ENCODE measurements around the gene CAMK1D. TPM values are rescaled to one million over a fixed set of nuclear protein-coding genes. Genes with fewer than 3 reads are reported as not detected.

CAMK1D gene
- total RNA-seq, 1 experiment from 2014 or later: 6.3 TPM

- Histone ChIP-seq H3K79me1 (ENCODE audit: insufficient read depth, low read depth, low read length, poor library complexity, severe bottlenecking) (no peaks in the 10 kb centered on the region), H3K14ac (ENCODE audit: insufficient read depth, low read length) (no peak overlapping the region), H2BK20ac (ENCODE audit: low read depth, low read length, poor library complexity, severe bottlenecking) (no peak overlapping the region), H2BK5ac (ENCODE audit: insufficient read length, low read length) (no peak overlapping the region), H3K9ac (ENCODE audit: extremely low read depth, insufficient read length, low read length) (no peak overlapping the region), H4K91ac (ENCODE audit: insufficient read length, low read depth, low read length) (no peak overlapping the region), H3K18ac (ENCODE audit: insufficient read length, low read depth, low read length) (no peak overlapping the region), H3K4ac (ENCODE audit: low read depth, low read length) (no peak overlapping the region), H3K23ac (ENCODE audit: insufficient read length, low read depth, low read length) (no peak overlapping the region), H2AFZ (ENCODE audit: low read length) (no peak overlapping the region), H3K9me3 (ENCODE audit: control insufficient read depth, low read depth, low read length) (no peaks in the 10 kb centered on the region), H2BK15ac (ENCODE audit: low read depth, low read length) (no peak overlapping the region), H3K4me1 (ENCODE audit: insufficient read depth, low read length) (no peaks in the 10 kb centered on the region), H3K27me3 (ENCODE audit: insufficient read depth, low read length) (no peaks in the 10 kb centered on the region), H3K27ac (ENCODE audit: insufficient read length, low read depth, low read length) (no peak overlapping the region), H4K5ac (ENCODE audit: insufficient read length, low read depth, low read length) (no peak overlapping the region), H4K8ac (replicated peaks; ENCODE audit: insufficient read length, low read depth, low read length) (no peak overlapping the region), H2BK12ac (ENCODE audit: insufficient read length, low read depth, low read length) (no peak overlapping the region), H3K23me2 (ENCODE audit: insufficient read length, low read depth, low read length, poor library complexity, severe bottlenecking) (no peaks in the 10 kb centered on the region), H4K20me1 (ENCODE audit: control insufficient read depth, insufficient read depth, insufficient read length) (no peaks in the 10 kb centered on the region), H3K79me2 (ENCODE audit: insufficient read depth, low read length) (no peaks in the 10 kb centered on the region), H3K4me2 (ENCODE audit: insufficient read depth, insufficient read length, low read length) (no peak overlapping the region), H3T11ph (ENCODE audit: low read length) (no peak overlapping the region), H2AK5ac (ENCODE audit: insufficient read length, low read length) (no peak overlapping the region), H2BK120ac (ENCODE audit: low read depth, low read length, poor library complexity, severe bottlenecking) (no peak overlapping the region), H3K56ac (ENCODE audit: insufficient read length, low read depth, low read length) (no peak overlapping the region)
- DNase-seq: no peak
- WGBS (ENCODE audit: extremely low coverage, insufficient read length, low lambda C conversion rate): no CpG with 5 or more reads among the region's 6 CpGs
- H3K27me3 Mint-ChIP-seq (ENCODE audit: low read depth): no peaks in the 10 kb centered on the region; the same call in 1 of the 2 replicates
- no peaks in the 10 kb centered on the region for H3K4me1 Mint-ChIP-seq
- no peaks in the 10 kb centered on the region; a peak in 1 of 5 replicates for H3K9me3 Mint-ChIP-seq
- no peaks in the 10 kb centered on the region; a peak in 1 of 7 replicates for H3K36me3 Mint-ChIP-seq (ENCODE audit: insufficient read depth in 1 of 3, low read depth in 3 of 3)
- TF ChIP-seq CTCF (conservative IDR thresholded peaks at IDR 0.05): no peak
- H3K4me3 Mint-ChIP-seq: no peak overlapping the region
- H3K27ac Mint-ChIP-seq: no peak overlapping the region
Measured at GRCh38 chr10:12314836-12315235, 34.5 kb upstream of the CAMK1D start.

Data from H9 (cell line).